Measurements from ENCODE around the gene ICAM3. TPM values are rescaled to one million over a fixed set of nuclear protein-coding genes. Genes with fewer than 3 reads are reported as not detected.
"Not testable (repeated sequence)": the region's sequence is repeated elsewhere in the genome, so short reads cannot be mapped to it uniquely, and the experiment has no call there.

Gene ICAM3, protein sequence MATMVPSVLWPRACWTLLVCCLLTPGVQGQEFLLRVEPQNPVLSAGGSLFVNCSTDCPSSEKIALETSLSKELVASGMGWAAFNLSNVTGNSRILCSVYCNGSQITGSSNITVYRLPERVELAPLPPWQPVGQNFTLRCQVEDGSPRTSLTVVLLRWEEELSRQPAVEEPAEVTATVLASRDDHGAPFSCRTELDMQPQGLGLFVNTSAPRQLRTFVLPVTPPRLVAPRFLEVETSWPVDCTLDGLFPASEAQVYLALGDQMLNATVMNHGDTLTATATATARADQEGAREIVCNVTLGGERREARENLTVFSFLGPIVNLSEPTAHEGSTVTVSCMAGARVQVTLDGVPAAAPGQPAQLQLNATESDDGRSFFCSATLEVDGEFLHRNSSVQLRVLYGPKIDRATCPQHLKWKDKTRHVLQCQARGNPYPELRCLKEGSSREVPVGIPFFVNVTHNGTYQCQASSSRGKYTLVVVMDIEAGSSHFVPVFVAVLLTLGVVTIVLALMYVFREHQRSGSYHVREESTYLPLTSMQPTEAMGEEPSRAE
- total RNA-seq: 1 to 10 TPM; 5.5 to 8.5 (median 5.8) TPM

DNA sequence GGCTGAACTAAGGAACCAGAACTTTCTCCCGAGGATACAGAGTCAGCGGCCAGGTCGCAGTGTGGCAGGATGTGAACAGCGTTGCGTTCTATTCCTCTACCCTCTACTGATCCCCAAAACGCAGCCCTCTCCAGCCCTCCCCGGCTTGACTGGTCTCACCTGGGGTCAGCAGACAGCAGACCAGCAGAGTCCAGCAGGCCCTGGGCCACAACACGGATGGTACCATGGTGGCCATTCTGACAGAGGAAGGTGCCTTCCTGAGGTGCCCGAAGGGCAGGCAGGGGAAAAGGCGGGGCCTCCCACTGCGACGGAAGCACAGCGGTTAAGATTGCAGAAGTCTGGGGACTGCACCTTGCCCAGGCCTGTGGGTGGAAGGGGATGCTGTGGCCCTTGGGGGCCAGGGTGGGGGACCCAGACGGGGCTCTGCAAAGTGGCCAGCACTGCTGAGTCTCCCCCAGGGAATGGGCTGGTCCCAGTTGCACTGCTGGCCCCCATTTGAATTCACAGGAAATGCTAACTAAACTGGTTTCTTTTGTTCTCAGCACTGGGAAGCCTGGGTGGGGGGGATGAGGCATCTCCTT is at the start of gene ICAM3:
ICAM3 (minus strand) TSS at position 245 of the 581 bp plus-strand sequence; CDS start at position 235, 10 bp downstream.
- intact Hi-C loops (cut with DNase I): loop anchor here (5.0 kb wide), 1 partner anchor 38 kb away; no protein-coding TSS in a partner anchor
- H3K4me1 ChIP-seq: peaks cover 0 to 5% of the 10 kb centered on the region in 2 donors

DNA sequence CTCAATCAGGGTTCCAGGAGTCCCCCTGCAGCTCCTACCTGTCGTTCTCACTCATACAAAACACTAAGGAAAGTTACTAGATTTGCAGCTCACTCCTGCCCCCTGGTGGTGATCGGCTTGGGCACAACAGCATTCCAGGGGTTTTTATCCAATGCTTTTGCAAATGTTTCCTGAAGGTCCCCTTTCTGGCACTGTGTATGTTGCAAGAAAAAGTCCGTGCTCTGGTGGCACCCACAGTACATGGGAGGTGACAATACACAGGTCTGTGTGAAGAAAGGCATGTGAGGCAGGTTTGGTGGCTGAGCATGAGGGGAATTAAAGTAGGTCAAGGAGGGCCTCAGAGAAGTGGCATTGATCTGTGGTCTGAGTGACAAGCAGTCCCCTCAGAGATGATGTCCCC is 49.5 kb upstream of the ICAM3 start:
- H3K4me1 ChIP-seq: peaks cover 4 to 5% of the 10 kb centered on the region in 2 donors
- 0% methylated on average over 3 of the region's 3 CpGs for WGBS, 2 donors
- no peak overlapping the region for H3K27ac ChIP-seq
- H3K27me3 ChIP-seq: no peaks in the 10 kb centered on the region
- no peaks in the 10 kb centered on the region for H3K9me3 ChIP-seq
- H3K4me3 ChIP-seq (replicated peaks in 1 of 3): no peak overlapping the region
- peak; percentile 89 to 93 for DNase-seq
- intact Hi-C loops (cut with DNase I): loop anchor here (2.0 to 10.0 kb wide), 2 partner anchors 120 to 284 kb away; partner anchors contain the start of genes ANGPTL6 and PPAN
- H3K36me3 ChIP-seq: peaks cover 25 to 26% of the 10 kb centered on the region in 2 donors
- TF ChIP-seq POLR2A (IDR thresholded peaks at IDR 0.05): no peak
- TF ChIP-seq, protein P1, sequence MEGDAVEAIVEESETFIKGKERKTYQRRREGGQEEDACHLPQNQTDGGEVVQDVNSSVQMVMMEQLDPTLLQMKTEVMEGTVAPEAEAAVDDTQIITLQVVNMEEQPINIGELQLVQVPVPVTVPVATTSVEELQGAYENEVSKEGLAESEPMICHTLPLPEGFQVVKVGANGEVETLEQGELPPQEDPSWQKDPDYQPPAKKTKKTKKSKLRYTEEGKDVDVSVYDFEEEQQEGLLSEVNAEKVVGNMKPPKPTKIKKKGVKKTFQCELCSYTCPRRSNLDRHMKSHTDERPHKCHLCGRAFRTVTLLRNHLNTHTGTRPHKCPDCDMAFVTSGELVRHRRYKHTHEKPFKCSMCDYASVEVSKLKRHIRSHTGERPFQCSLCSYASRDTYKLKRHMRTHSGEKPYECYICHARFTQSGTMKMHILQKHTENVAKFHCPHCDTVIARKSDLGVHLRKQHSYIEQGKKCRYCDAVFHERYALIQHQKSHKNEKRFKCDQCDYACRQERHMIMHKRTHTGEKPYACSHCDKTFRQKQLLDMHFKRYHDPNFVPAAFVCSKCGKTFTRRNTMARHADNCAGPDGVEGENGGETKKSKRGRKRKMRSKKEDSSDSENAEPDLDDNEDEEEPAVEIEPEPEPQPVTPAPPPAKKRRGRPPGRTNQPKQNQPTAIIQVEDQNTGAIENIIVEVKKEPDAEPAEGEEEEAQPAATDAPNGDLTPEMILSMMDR (IDR thresholded peaks at IDR 0.05): peak; percentile 80 to 96 (median 90)

More for the DNA sequence above, at the start of gene ICAM3:
- DNase-seq: no peak
- H3K9me3 ChIP-seq: no peaks in the 10 kb centered on the region
- H3K4me3 ChIP-seq (replicated peaks in 1 of 3): no peak within 1 kb of the TSS
- H3K27ac ChIP-seq: no peak within 1 kb of the TSS
- no peaks in the 10 kb centered on the region for H3K27me3 ChIP-seq
- 68 to 75% methylated on average over 14 of the region's 14 CpGs for WGBS, 2 donors
- TF ChIP-seq POLR2A (IDR thresholded peaks at IDR 0.05): no peak
- TF ChIP-seq, protein P1 (IDR thresholded peaks at IDR 0.05): no peak
- no peaks in the 10 kb centered on the region for H3K36me3 ChIP-seq

DNA sequence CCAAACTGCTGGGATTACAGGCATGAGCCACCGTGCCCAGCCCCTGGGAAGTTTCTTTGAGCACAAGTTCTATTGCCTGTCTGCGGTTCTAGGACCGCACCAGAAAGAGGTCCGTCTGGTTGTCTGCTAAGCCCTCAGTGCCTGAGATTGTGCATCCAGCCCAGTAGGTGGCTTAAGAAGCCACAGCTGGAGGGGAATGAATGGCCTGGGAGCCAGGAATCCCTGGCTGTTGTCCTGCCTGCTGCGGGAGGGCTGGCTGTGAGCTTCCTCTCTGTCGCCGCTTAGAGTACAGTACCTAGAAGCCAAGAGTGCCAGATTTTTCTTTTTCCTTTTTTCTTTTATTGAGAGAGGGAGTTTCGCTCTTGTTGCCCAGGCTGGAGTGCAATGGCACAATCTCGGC is 45.2 kb upstream of the ICAM3 start:
- H3K27ac ChIP-seq: no peak overlapping the region
- WGBS, 2 donors: 82 to 86% methylated on average over 8 to 9 of the region's 9 CpGs
- intact Hi-C loops (cut with DNase I): loop anchor here (10.0 kb wide), 1 partner anchor 280 kb away; the partner anchor contains the start of genes ANGPTL6 and PPAN
- H3K4me1 ChIP-seq: peaks cover 13 to 16% of the 10 kb centered on the region in 2 donors
- H3K27me3 ChIP-seq: no peaks in the 10 kb centered on the region
- H3K36me3 ChIP-seq: no peaks in the 10 kb centered on the region
- no peak for DNase-seq
- no peaks in the 10 kb centered on the region for H3K9me3 ChIP-seq
- no peak overlapping the region for H3K4me3 ChIP-seq (replicated peaks in 1 of 3)
- TF ChIP-seq, protein P1 (IDR thresholded peaks at IDR 0.05): no peak
- no peak for TF ChIP-seq POLR2A (IDR thresholded peaks at IDR 0.05)

DNA sequence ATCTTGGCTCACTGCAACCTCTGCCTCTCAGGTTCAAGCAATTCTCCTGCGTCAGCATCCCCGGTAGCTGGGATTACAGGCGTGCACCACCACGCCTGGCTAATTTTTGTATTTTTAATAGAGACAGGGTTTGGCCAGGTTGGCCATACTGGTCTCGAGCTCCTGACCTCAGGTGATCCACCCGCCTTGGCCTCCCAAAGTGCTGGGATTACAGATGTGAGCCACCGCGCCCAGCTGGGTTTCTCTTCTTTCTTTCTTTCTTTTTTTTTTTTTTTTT is 43.7 kb upstream of the ICAM3 start:
- not testable (repeated sequence) for H3K36me3 ChIP-seq; DNase-seq; H3K27ac ChIP-seq; H3K27me3 ChIP-seq; H3K9me3 ChIP-seq; H3K4me3 ChIP-seq (replicated peaks in 1 of 3)
- intact Hi-C loops (cut with DNase I): loop anchor here (10.0 kb wide), 1 partner anchor 278 kb away; the partner anchor contains the start of genes ANGPTL6 and PPAN
- H3K4me1 ChIP-seq: peaks cover 12 to 14% of the 10 kb centered on the region in 2 donors
- 71 to 72% methylated on average over 8 of the region's 8 CpGs for WGBS, 2 donors

DNA sequence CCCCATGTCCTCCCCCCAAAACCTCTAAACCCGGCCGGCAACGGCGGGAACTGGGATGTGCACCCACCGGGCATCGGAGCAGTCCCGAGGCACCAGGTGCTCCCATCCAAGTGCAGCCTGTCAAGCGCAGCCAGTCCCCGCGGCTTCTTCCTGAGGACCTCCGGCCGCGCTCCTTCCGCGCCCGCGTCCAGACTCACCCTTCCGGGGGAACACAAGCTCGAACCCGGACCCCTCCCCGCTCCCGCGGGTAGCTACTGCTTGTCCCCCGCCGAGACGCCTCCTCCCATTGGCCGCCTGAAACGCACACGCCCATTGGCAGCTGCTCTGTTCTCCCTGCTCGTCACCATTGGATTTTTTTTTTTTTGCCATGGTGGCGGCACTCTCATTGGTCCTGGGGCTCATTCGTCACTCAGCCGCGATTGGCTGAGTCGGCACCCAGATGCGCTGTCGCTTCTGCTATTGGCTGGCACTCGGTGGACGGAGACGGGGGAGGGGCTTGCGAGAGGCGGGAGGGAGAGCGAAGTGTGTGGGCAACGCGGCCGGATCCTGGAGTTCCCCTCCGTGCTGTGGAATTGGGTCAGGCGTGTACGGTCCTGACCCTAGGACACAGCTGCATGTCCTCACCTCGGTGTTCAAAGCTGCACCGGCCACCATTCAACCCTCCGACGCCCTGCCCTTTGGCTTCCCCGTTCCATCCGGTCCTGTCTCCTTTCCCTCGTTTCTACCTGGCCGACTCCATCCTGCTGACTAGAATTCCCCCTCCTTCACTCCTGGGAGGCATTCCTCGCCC is 41.1 kb upstream of the ICAM3 start, which contains the start of gene TYK2:
TYK2 (minus strand) TSS at position 260 of the 790 bp plus-strand sequence. CDS start 2,166 bp downstream, outside the sequence.
- peaks cover 12 to 14% of the 10 kb centered on the region in 2 donors for H3K4me1 ChIP-seq
- H3K4me3 ChIP-seq (replicated peaks in 1 of 3): peak within 1 kb of the TSS; percentile 66 to 99 (median 73)
- no peaks in the 10 kb centered on the region for H3K27me3 ChIP-seq
- peaks cover 6 to 9% of the 10 kb centered on the region in 2 donors for H3K36me3 ChIP-seq
- intact Hi-C loops (cut with DNase I): loop anchor here (10.0 kb wide), 1 partner anchor 276 kb away; the partner anchor contains the start of genes ANGPTL6 and PPAN
- H3K9me3 ChIP-seq: no peaks in the 10 kb centered on the region
- peak within 1 kb of the TSS; percentile 44 to 91 (median 65) for H3K27ac ChIP-seq
- DNase-seq: peak; percentile 97
- WGBS, 2 donors: 0% methylated on average over 21 to 47 of the region's 58 CpGs
- TF ChIP-seq POLR2A (IDR thresholded peaks at IDR 0.05): peak in 1 of 2 donors; percentile 58
- TF ChIP-seq, protein P1 (IDR thresholded peaks at IDR 0.05): peak in 1 of 6 experiments; percentile 7

Measured in thyroid gland (tissue), 4 donors.